Neural crest cell (in vitro differentiated cells): ENCODE measurements around the gene DACH1. TPM values are rescaled to one million over a fixed set of nuclear protein-coding genes. Genes with fewer than 3 reads are reported as not detected.

Source experiments
- DNase-seq: peaks from one replicate; pipeline ENCODE4 v3.0.0; 2021; ENCODE audit warnings: low read depth, mixed read lengths, low spot score
- H3K27ac Mint-ChIP-seq: one replicate; pipeline ENCODE4 v1.8.0; 2021; ENCODE audit warnings: mild to moderate bottlenecking, mixed read lengths; ENCODE audit not compliant: unreplicated experiment
- H3K27me3 Mint-ChIP-seq: 2 replicates; pipeline ENCODE4 v1.8.0; 2021; ENCODE audit warnings: low read depth, mild to moderate bottlenecking, mixed read lengths
- H3K36me3 Mint-ChIP-seq: 2 replicates; pipeline ENCODE4 v1.8.0; 2021; ENCODE audit warnings: low read depth, mild to moderate bottlenecking, mixed read lengths
- H3K4me1 Mint-ChIP-seq: 2 replicates; pipeline ENCODE4 v1.8.0; 2021; ENCODE audit warnings: mixed read lengths
- H3K4me3 Mint-ChIP-seq: one replicate; pipeline ENCODE4 v1.8.0; 2021; ENCODE audit warnings: mild to moderate bottlenecking, mixed read lengths
- H3K9me3 Mint-ChIP-seq: 2 replicates; pipeline ENCODE4 v1.8.0; 2021; ENCODE audit warnings: mixed read lengths
- CTCF ChIP-seq: fragments of 200-600 bp; sonication (generic); conservative IDR thresholded peaks from 2 replicates; pipeline ENCODE4 v1.5.0; 2021; ENCODE audit warnings: antibody characterized with exemption, mild to moderate bottlenecking
- total RNA-seq: library from RNA; stranded (reverse); gene quantifications from 2 replicates; pipeline ENCODE4 v1.2.1, GENCODE V29; 2021

DACH1 gene
- total RNA-seq, 1 donor from 2014 or later = 23.7 TPM

GRCh38 chr13:71597150-71597549, 269.9 kb downstream of the DACH1 start:
- no peak overlapping the region for H3K4me3 Mint-ChIP-seq
- no peak for DNase-seq
- no peak for TF ChIP-seq CTCF
- H3K9me3 Mint-ChIP-seq = no peaks in the 10 kb centered on the region
- no peaks in the 10 kb centered on the region for H3K36me3 Mint-ChIP-seq
- no peak overlapping the region for H3K27ac Mint-ChIP-seq
- H3K4me1 Mint-ChIP-seq = peaks cover under 1% of the 10 kb centered on the region
- H3K27me3 Mint-ChIP-seq = no peaks in the 10 kb centered on the region

- H3K4me3 Mint-ChIP-seq = no peak overlapping the region
- H3K4me1 Mint-ChIP-seq = no peaks in the 10 kb centered on the region
These were observed 270.9 kb downstream of the DACH1 start for GRCh38 chr13:71596116-71596515.

GRCh38 chr13:71593566-71593965, 273.4 kb downstream of the DACH1 start:
- no peak for TF ChIP-seq CTCF
- Mint-ChIP-seq H3K4me1 (peaks cover 4% of the 10 kb centered on the region), H3K9me3 (no peaks in the 10 kb centered on the region), H3K4me3 (no peak overlapping the region), H3K27me3 (no peaks in the 10 kb centered on the region), H3K27ac (no peak overlapping the region), H3K36me3 (no peaks in the 10 kb centered on the region)
- no peak for DNase-seq

More at GRCh38 chr13:71596116-71596515, 270.9 kb downstream of the DACH1 start:
- no peaks in the 10 kb centered on the region for H3K36me3 Mint-ChIP-seq
- no peak for TF ChIP-seq CTCF
- no peaks in the 10 kb centered on the region for H3K9me3 Mint-ChIP-seq
- no peaks in the 10 kb centered on the region for H3K27me3 Mint-ChIP-seq
- H3K27ac Mint-ChIP-seq = no peak overlapping the region
- DNase-seq = no peak

GRCh38 chr13:71591374-71591773, 275.6 kb downstream of the DACH1 start:
- no peak overlapping the region for H3K4me3 Mint-ChIP-seq
- H3K4me1 Mint-ChIP-seq = peaks cover 18% of the 10 kb centered on the region
- H3K36me3 Mint-ChIP-seq = no peaks in the 10 kb centered on the region
- no peak overlapping the region for H3K27ac Mint-ChIP-seq
- no peak for DNase-seq
- H3K9me3 Mint-ChIP-seq = no peaks in the 10 kb centered on the region
- H3K27me3 Mint-ChIP-seq = no peaks in the 10 kb centered on the region
- TF ChIP-seq CTCF = no peak

- Mint-ChIP-seq H3K9me3 (no peaks in the 10 kb centered on the region), H3K36me3 (no peaks in the 10 kb centered on the region), H3K27ac (no peak overlapping the region), H3K4me1 (peaks cover 18% of the 10 kb centered on the region), H3K4me3 (no peak overlapping the region), H3K27me3 (no peaks in the 10 kb centered on the region)
- no peak for TF ChIP-seq CTCF
- DNase-seq = no peak
These were observed 276.3 kb downstream of the DACH1 start for GRCh38 chr13:71590654-71591148.
